Adipocyte (in vitro differentiated cells): ENCODE results near the gene CPAMD8.
"Not testable (repeated sequence)": the region's sequence is repeated elsewhere in the genome, so short reads cannot be mapped to it uniquely, and the experiment has no call there.

ENCODE experiments used
- DNase-seq: peaks from one replicate; pipeline ENCODE4 v3.0.0-alpha.2; 2015; ENCODE audit warnings: low read depth
- H3K27me3 ChIP-seq: replicated peaks from 2 replicates; pipeline ENCODE4 v1.7.0; 2013; ENCODE audit warnings: mild to moderate bottlenecking, low read length, moderate library complexity; ENCODE audit not compliant: control insufficient read depth, insufficient read depth
- H3K36me3 ChIP-seq: 2 replicates; pipeline ENCODE4 v1.7.0; 2013; ENCODE audit warnings: low read length, mild to moderate bottlenecking, moderate library complexity; ENCODE audit not compliant: control insufficient read depth, insufficient read depth, severe bottlenecking
- H3K4me1 ChIP-seq: 2 replicates; pipeline ENCODE4 v1.7.0; 2013; ENCODE audit warnings: mild to moderate bottlenecking, low read length, moderate library complexity; ENCODE audit not compliant: control insufficient read depth, insufficient read depth
- H3K4me3 ChIP-seq: 2 replicates; pipeline ENCODE4 v1.7.0; 2013; ENCODE audit warnings: mild to moderate bottlenecking, low read length, moderate library complexity
- H3K9ac ChIP-seq: 2 replicates; pipeline ENCODE4 v1.7.0; 2013; ENCODE audit warnings: mild to moderate bottlenecking, low read length, moderate library complexity
- H3K9me3 ChIP-seq: 2 replicates; pipeline ENCODE4 v1.7.0; 2013; ENCODE audit warnings: mild to moderate bottlenecking, low read length, moderate library complexity; ENCODE audit not compliant: control insufficient read depth

Gene CPAMD8

DNA sequence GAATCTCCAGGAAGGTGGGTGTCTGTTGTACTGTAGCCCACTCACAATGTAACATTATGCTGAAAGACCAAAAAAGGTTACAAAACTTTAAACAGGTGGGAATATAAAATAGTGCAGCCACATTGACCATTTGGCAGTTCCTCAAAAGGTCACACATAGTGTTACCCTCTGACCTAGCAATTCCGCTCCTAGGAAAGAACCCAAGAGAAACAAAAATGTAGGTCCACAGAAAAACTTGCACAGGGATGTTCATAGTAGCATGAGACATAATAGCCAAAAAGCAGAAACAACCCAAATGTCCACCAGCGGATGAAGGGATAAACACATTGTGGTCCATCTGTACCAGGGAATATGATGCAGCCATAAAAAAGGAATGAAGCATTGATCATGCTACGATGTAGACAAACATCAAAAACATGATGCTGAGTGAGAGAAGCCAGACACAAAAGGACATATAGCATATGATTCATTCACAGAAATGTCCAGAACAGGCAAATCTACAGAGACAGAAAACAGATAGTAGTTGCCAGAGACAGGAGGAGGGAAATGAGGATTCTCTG, 27.9 kb downstream of the CPAMD8 start:
- Histone ChIP-seq H3K9ac (no peak overlapping the region), H3K9me3 (peaks cover 13% of the 10 kb centered on the region), H3K4me3 (no peak overlapping the region), H3K4me1 (no peaks in the 10 kb centered on the region), H3K36me3 (no peaks in the 10 kb centered on the region), H3K27me3 (peaks cover 15% of the 10 kb centered on the region)
- DNase-seq, result no peak

GRCh38 chr19:16996838-16997490, 29.6 kb downstream of the CPAMD8 start:
- H3K36me3 ChIP-seq, H3K4me1 ChIP-seq: not testable (repeated sequence)

GRCh38 chr19:16988661-16989060, 37.9 kb downstream of the CPAMD8 start:
- no peak overlapping the region for H3K4me3 ChIP-seq
- peaks cover 17% of the 10 kb centered on the region for H3K9me3 ChIP-seq
- H3K36me3 ChIP-seq, result no peaks in the 10 kb centered on the region
- H3K27me3 ChIP-seq, result peaks cover 21% of the 10 kb centered on the region
- no peak for DNase-seq
- peaks cover 3% of the 10 kb centered on the region for H3K4me1 ChIP-seq
- H3K9ac ChIP-seq, result no peak overlapping the region

More at GRCh38 chr19:16996838-16997490, 29.6 kb downstream of the CPAMD8 start:
- Histone ChIP-seq H3K9me3 (peaks cover 17% of the 10 kb centered on the region), H3K27me3 (peaks cover 20% of the 10 kb centered on the region)
- not testable (repeated sequence) for H3K9ac ChIP-seq, H3K4me3 ChIP-seq, DNase-seq

DNA sequence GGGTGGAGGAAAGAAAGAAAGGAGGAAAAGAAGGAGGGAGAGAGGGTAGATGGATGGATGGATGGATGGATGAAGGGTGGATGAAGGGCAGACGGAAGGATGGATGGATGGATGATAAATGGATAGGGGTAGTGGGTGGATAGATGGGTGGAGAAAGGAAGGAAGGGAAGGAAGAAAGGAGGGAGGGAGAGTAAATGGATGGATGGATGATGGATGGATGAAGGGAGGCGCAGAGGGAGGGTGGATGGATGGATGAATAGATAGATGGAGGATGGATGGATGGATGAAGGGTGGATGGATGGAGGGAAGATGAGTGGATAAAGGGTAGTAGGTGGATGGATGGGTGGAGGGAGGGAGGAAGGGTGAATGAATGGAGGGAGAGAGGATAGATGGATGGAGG, 41.2 kb downstream of the CPAMD8 start:
- Histone ChIP-seq H3K27me3 (peaks cover 9% of the 10 kb centered on the region), H3K9me3 (peaks cover 16% of the 10 kb centered on the region), H3K4me1 (peaks cover 3% of the 10 kb centered on the region)

DNA sequence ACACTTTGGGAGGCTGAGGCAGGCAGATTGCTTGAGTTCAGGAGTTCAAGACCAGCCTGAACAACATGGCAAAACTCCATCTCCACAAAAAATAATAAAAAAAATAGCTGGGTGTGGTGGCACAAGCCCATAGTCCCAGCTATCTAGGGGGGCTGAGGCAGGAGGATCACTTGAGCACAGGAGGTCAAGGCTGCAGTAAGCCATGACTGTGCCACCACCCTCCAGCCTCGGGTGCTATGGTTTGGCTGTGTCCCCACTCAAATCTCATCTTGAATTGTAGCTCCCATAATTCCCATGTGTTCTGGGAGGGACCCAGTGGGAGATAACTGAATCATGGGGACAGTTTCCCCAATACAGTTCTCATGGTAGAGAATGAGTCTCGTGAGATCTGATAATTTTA, 44.0 kb downstream of the CPAMD8 start:
- not testable (repeated sequence) for H3K4me3 ChIP-seq, H3K4me1 ChIP-seq
- H3K27me3 ChIP-seq, result peaks cover 17% of the 10 kb centered on the region

More for the DNA sequence above, 41.2 kb downstream of the CPAMD8 start:
- no peak overlapping the region for H3K9ac ChIP-seq
- no peaks in the 10 kb centered on the region for H3K36me3 ChIP-seq
- H3K4me3 ChIP-seq, result no peak overlapping the region
- DNase-seq, result no peak

DNA sequence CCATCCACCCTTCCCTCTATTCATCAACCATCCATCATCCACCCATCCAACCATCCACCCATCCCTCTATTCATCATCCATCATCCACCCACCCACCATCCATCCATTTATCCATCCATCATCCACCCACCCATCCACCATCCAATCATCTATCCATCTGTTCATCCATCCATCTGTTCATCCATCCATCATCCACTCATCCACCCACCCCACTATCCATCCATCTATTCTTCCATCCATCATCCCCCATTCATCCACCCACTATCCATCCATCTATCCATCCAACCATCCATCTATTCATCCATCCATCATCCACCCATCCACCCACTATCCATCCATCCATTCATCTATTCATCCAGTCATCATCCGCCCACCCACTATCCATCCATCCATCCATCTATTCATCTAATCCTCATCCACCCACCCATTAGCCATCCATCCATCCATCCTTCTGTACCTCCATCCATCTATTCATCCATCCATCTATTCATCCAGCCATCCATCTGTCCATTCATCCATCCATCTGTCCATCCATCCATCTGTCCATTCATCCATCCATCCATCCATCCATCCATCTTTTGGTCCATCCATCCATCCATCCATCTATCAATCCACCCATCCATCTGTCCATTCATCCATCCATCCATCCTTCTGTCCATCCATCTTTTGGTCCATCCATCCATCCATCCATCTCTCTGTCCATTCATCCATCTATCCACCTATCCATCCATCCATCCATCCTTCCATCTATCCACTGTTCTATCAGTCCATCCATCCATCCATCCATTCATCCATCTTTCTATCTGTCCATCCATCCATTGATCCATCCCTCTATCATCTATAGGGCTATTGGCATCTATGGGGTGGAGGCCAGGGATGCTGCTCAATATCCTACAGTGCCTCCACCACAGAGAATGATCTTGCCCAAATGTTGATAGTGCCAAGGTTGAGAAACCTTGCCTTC, 47.5 kb downstream of the CPAMD8 start:
- no peaks in the 10 kb centered on the region for H3K36me3 ChIP-seq
- DNase-seq, result no peak
- no peak overlapping the region for H3K9ac ChIP-seq
- H3K9me3 ChIP-seq, result peaks cover 13% of the 10 kb centered on the region
- peaks cover 7% of the 10 kb centered on the region for H3K27me3 ChIP-seq
- H3K4me3 ChIP-seq, result no peak overlapping the region
- H3K4me1 ChIP-seq, result no peaks in the 10 kb centered on the region

More for the DNA sequence above, 44.0 kb downstream of the CPAMD8 start:
- H3K9ac ChIP-seq, H3K36me3 ChIP-seq, DNase-seq: not testable (repeated sequence)
- H3K9me3 ChIP-seq, result peaks cover 22% of the 10 kb centered on the region

- no peak overlapping the region for H3K4me3 ChIP-seq
- no peaks in the 10 kb centered on the region for H3K36me3 ChIP-seq
- H3K9ac ChIP-seq, result no peak overlapping the region
- H3K27me3 ChIP-seq, result peaks cover 7% of the 10 kb centered on the region
- H3K4me1 ChIP-seq, result no peaks in the 10 kb centered on the region
- peaks cover 6% of the 10 kb centered on the region for H3K9me3 ChIP-seq
- DNase-seq, result no peak
Measured at GRCh38 chr19:16978156-16978555, 48.5 kb downstream of the CPAMD8 start.

- Histone ChIP-seq H3K27me3 (peaks cover 7% of the 10 kb centered on the region), H3K9ac (no peak overlapping the region), H3K4me3 (no peak overlapping the region), H3K36me3 (no peaks in the 10 kb centered on the region), H3K4me1 (no peaks in the 10 kb centered on the region), H3K9me3 (peaks cover 6% of the 10 kb centered on the region)
- DNase-seq, result no peak
Measured at GRCh38 chr19:16977306-16977705, 49.3 kb downstream of the CPAMD8 start.

GRCh38 chr19:16976446-16976845, 50.2 kb downstream of the CPAMD8 start:
- DNase-seq, result no peak
- H3K9ac ChIP-seq, result no peak overlapping the region
- H3K36me3 ChIP-seq, result no peaks in the 10 kb centered on the region
- no peak overlapping the region for H3K4me3 ChIP-seq
- peaks cover 7% of the 10 kb centered on the region for H3K27me3 ChIP-seq
- peaks cover 6% of the 10 kb centered on the region for H3K9me3 ChIP-seq
- no peaks in the 10 kb centered on the region for H3K4me1 ChIP-seq

DNA sequence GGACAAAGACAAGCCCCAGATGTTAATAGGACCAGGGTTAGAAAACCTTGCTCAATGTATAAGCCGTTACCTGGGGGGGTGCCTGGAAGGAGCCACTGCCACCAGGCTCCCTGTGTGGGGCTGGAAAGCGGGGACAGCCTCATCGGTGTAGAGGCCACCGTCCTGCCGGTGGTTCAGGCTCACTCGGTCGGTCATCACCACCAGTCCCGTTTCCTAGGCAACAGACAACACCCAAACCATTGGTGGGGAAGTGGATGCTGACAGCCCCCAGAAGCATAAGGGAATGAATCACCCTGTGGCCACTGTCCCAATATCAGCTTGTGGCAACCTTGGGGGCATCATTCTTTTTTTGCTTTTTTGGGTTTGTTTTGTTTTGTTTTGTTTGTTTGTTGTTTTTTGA, 55.8 kb downstream of the CPAMD8 start:
- H3K4me1 ChIP-seq, result peaks cover 4% of the 10 kb centered on the region
- peaks cover 4% of the 10 kb centered on the region for H3K27me3 ChIP-seq
- H3K9ac ChIP-seq, result no peak overlapping the region
- H3K4me3 ChIP-seq, result no peak overlapping the region
- peaks cover 13% of the 10 kb centered on the region for H3K9me3 ChIP-seq
- no peaks in the 10 kb centered on the region for H3K36me3 ChIP-seq
- DNase-seq, result no peak

- peaks cover 4% of the 10 kb centered on the region for H3K4me1 ChIP-seq
- DNase-seq, result no peak
- H3K9ac ChIP-seq, result no peak overlapping the region
- no peak overlapping the region for H3K4me3 ChIP-seq
- no peaks in the 10 kb centered on the region for H3K36me3 ChIP-seq
- H3K27me3 ChIP-seq, result peaks cover 4% of the 10 kb centered on the region
- H3K9me3 ChIP-seq, result peaks cover 13% of the 10 kb centered on the region
Measured at GRCh38 chr19:16969135-16969534, 57.5 kb downstream of the CPAMD8 start.
